GM21360 (cell line): ENCODE results near the gene ALOX5AP.

ENCODE experiments used
- ATAC-seq: cut with Tn5 transposase; IDR thresholded peaks from one replicate; pipeline ENCODE4 v1.9.1; 2021; ENCODE audit warnings: mild to moderate bottlenecking, moderate library complexity; ENCODE audit not compliant: unreplicated experiment

ALOX5AP gene

GRCh38 chr13:30757026-30757742, 21.8 kb downstream of the ALOX5AP start:
- no peak for ATAC-seq

GRCh38 chr13:30759748-30760147, 24.4 kb downstream of the ALOX5AP start:
- ATAC-seq: no peak

- no peak for ATAC-seq
Observed at GRCh38 chr13:30762643-30763042, 27.3 kb downstream of the ALOX5AP start.

- no peak for ATAC-seq
Observed at GRCh38 chr13:30763786-30764413, 28.6 kb downstream of the ALOX5AP start.

- ATAC-seq: no peak
Observed at GRCh38 chr13:30766231-30766630, 30.9 kb downstream of the ALOX5AP start.

GRCh38 chr13:30770929-30771328, 35.6 kb downstream of the ALOX5AP start:
- ATAC-seq: no peak

- no peak for ATAC-seq
Observed at GRCh38 chr13:30773561-30773960, 38.2 kb downstream of the ALOX5AP start.

- ATAC-seq: no peak
Observed at GRCh38 chr13:30774214-30774730, 38.9 kb downstream of the ALOX5AP start.

GRCh38 chr13:30776661-30777060, 41.3 kb downstream of the ALOX5AP start:
- no peak for ATAC-seq

- ATAC-seq: no peak
Observed at GRCh38 chr13:30779016-30779415, 43.7 kb downstream of the ALOX5AP start.

- no peak for ATAC-seq
Observed at GRCh38 chr13:30779608-30780007, 44.3 kb downstream of the ALOX5AP start.

GRCh38 chr13:30780338-30780981, 45.1 kb downstream of the ALOX5AP start:
- no peak for ATAC-seq

- no peak for ATAC-seq
Observed at GRCh38 chr13:30785191-30785850, 50.0 kb downstream of the ALOX5AP start.

GRCh38 chr13:30786648-30787047, 51.3 kb downstream of the ALOX5AP start:
- no peak for ATAC-seq

- ATAC-seq: no peak
Observed at GRCh38 chr13:30787738-30788525, 52.6 kb downstream of the ALOX5AP start.

GRCh38 chr13:30789166-30789862, 54.0 kb downstream of the ALOX5AP start:
- ATAC-seq: no peak

- no peak for ATAC-seq
Observed at GRCh38 chr13:30790592-30790991, 55.2 kb downstream of the ALOX5AP start.

- no peak for ATAC-seq
Observed at GRCh38 chr13:30791354-30792001, 56.1 kb downstream of the ALOX5AP start.

GRCh38 chr13:30792285-30793000, 57.1 kb downstream of the ALOX5AP start:
- no peak for ATAC-seq
